ENCODE results near the gene MBLAC2.
A peak's percentile ranks its signal among the peaks of the same experiment; 100 is the strongest.

MBLAC2 gene

GRCh38 chr5:90474235-90475107 is at the start of gene MBLAC2, which contains the start of gene POLR3G:
Gene MBLAC2, minus strand, starts transcription at chr5:90474771. Its CDS starts 479 bp downstream, at chr5:90474292.
Gene POLR3G, plus strand, starts transcription at chr5:90474864. Its CDS starts 10,704 bp downstream, at chr5:90485568.
- peak; percentile 88 for DNase-seq

- no peak for DNase-seq
Observed at GRCh38 chr5:90519081-90519480, 44.5 kb upstream of the MBLAC2 start.

GRCh38 chr5:90518661-90519060 is 44.1 kb upstream of the MBLAC2 start:
- DNase-seq, result no peak

GRCh38 chr5:90514520-90514919 is 39.9 kb upstream of the MBLAC2 start:
- no peak for DNase-seq

GRCh38 chr5:90510438-90510837 is 35.9 kb upstream of the MBLAC2 start:
- no peak for DNase-seq

- DNase-seq, result no peak
Observed at GRCh38 chr5:90506221-90506620, 31.6 kb upstream of the MBLAC2 start.

GRCh38 chr5:90504743-90505142 is 30.2 kb upstream of the MBLAC2 start:
- no peak for DNase-seq

- DNase-seq, result no peak
Observed at GRCh38 chr5:90503596-90503995, 29.0 kb upstream of the MBLAC2 start.

GRCh38 chr5:90495146-90495545 is 20.6 kb upstream of the MBLAC2 start:
- DNase-seq, result no peak

- no peak for DNase-seq
Observed at GRCh38 chr5:90494043-90494442, 19.5 kb upstream of the MBLAC2 start.

- no peak for DNase-seq
Observed at GRCh38 chr5:90488791-90489190, 14.2 kb upstream of the MBLAC2 start.

GRCh38 chr5:90484540-90484939 is 10.0 kb upstream of the MBLAC2 start:
- DNase-seq, result no peak

- DNase-seq, result no peak
Observed at GRCh38 chr5:90483206-90483605, 8.6 kb upstream of the MBLAC2 start.

GRCh38 chr5:90480699-90481098 is 6.1 kb upstream of the MBLAC2 start:
- DNase-seq, result no peak

GRCh38 chr5:90479611-90480385 is 5.2 kb upstream of the MBLAC2 start:
- no peak for DNase-seq

GRCh38 chr5:90477621-90478215 is 3.1 kb upstream of the MBLAC2 start:
- DNase-seq, result no peak

GRCh38 chr5:90477073-90477472 is 2.5 kb upstream of the MBLAC2 start:
- DNase-seq, result no peak

GRCh38 chr5:90476391-90476790 is 1.8 kb upstream of the MBLAC2 start:
- DNase-seq, result no peak

GRCh38 chr5:90475436-90475980 is 937 bp upstream of the MBLAC2 start:
- no peak for DNase-seq

- DNase-seq, result no peak
Observed at GRCh38 chr5:90473396-90474234, 956 bp downstream of the MBLAC2 start.

GRCh38 chr5:90472783-90473395 is 1.7 kb downstream of the MBLAC2 start:
- DNase-seq, result no peak

- DNase-seq, result no peak
Observed at GRCh38 chr5:90461288-90461687, 13.3 kb downstream of the MBLAC2 start.

Data from activated CD4-positive, CD25-positive, alpha-beta regulatory T cell treated with anti-CD3 and anti-CD28 coated beads, Interleukin-2, amount 50 U/mL, for 72 hours (primary cell).